IMR-90 (cell line): ENCODE measurements around the gene GABRP. TPM values are rescaled to one million over a fixed set of nuclear protein-coding genes. Genes with fewer than 3 reads are reported as not detected.

Experiments used
- ATAC-seq: fragments of 200-7000 bp; cut with Tn5 transposase; 2 replicates; pipeline ENCODE4 v1.9.1; 2020; ENCODE audit warnings: low read depth, mild to moderate bottlenecking, moderate library complexity
- BruUV-seq: library from RNA; stranded (reverse); fragments of 400-500 nt; replicated peaks from 2 replicates; lab custom pipeline; 2021; lab: Mats Ljungman, UMichigan
- CTCF ChIA-PET: fragments of 300-600 bp; formaldehyde crosslinking; extraction: SDS; loops from one replicate; lab custom pipeline; 2021; ENCODE audit warnings: antibody characterized with exemption; lab: Yijun Ruan, JAX
- POLR2A ChIA-PET: fragments of 300-600 bp; sonication (Branson Sonifier 250); formaldehyde crosslinking; loops from one replicate; lab custom pipeline; 2022; ENCODE audit warnings: antibody characterized with exemption; ENCODE audit not compliant: unreplicated experiment; lab: Charles Lee
- DNase-seq: peaks from one replicate; pipeline ENCODE4 v3.0.0; 2013
- H2AFZ ChIP-seq: replicated peaks from 2 replicates; pipeline ENCODE3; 2013; ENCODE audit warnings: low read length, mild to moderate bottlenecking; ENCODE audit not compliant: poor library complexity
- H2AK5ac ChIP-seq: 2 replicates; pipeline ENCODE4 v1.6.1; 2013; ENCODE audit warnings: low read depth, low read length, inconsistent platforms
- H2AK9ac ChIP-seq: replicated peaks from 2 replicates; pipeline ENCODE3; 2013; ENCODE audit warnings: mild to moderate bottlenecking, low read depth, low read length, moderate library complexity; ENCODE audit not compliant: poor library complexity
- H2BK120ac ChIP-seq: 2 replicates; pipeline ENCODE4 v1.6.1; 2013; ENCODE audit warnings: low read depth, low read length, inconsistent platforms
- H2BK15ac ChIP-seq: 3 replicates; pipeline ENCODE4 v1.6.1; 2013; ENCODE audit warnings: low read depth, low read length, inconsistent platforms
- H2BK20ac ChIP-seq: 2 replicates; pipeline ENCODE4 v1.6.1; 2013; ENCODE audit warnings: low read depth, mild to moderate bottlenecking, inconsistent platforms, low read length, moderate library complexity
- H2BK5ac ChIP-seq: 2 replicates; pipeline ENCODE4 v1.6.1; 2013; ENCODE audit warnings: mild to moderate bottlenecking, low read depth, low read length, inconsistent platforms; ENCODE audit not compliant: poor library complexity, severe bottlenecking
- H3K14ac ChIP-seq: replicated peaks from 2 replicates; pipeline ENCODE4 v1.6.1; 2013; ENCODE audit warnings: low read depth, low read length, inconsistent platforms
- H3K18ac ChIP-seq: 2 replicates; pipeline ENCODE4 v1.6.1; 2013; ENCODE audit warnings: low read depth, low read length, control low read depth
- H3K23ac ChIP-seq: 2 replicates; pipeline ENCODE4 v1.6.1; 2013; ENCODE audit warnings: low read depth, low read length, inconsistent platforms
- H3K27ac ChIP-seq: 2 replicates; pipeline ENCODE4 v1.5.1; 2013; ENCODE audit warnings: mild to moderate bottlenecking, control low read depth, low read length; ENCODE audit not compliant: insufficient read depth
- H3K27me3 ChIP-seq: 2 replicates; pipeline ENCODE4 v1.6.1; 2013; ENCODE audit warnings: low read length; ENCODE audit not compliant: control insufficient read depth, insufficient read depth
- H3K36me3 ChIP-seq: 2 replicates; pipeline ENCODE4 v1.6.1; 2013; ENCODE audit warnings: low read length, mixed read lengths; ENCODE audit not compliant: control insufficient read depth, insufficient read depth
- H3K4ac ChIP-seq: 2 replicates; pipeline ENCODE4 v1.6.1; 2013; ENCODE audit warnings: low read depth, low read length, inconsistent platforms
- H3K4me1 ChIP-seq: 2 replicates; pipeline ENCODE4 v1.6.1; 2013; ENCODE audit warnings: low read length, mixed read lengths; ENCODE audit not compliant: control insufficient read depth, insufficient read depth
- H3K4me2 ChIP-seq: 2 replicates; pipeline ENCODE4 v1.6.1; 2013; ENCODE audit warnings: low read depth, mild to moderate bottlenecking, control low read depth, low read length, moderate library complexity
- H3K4me3 ChIP-seq: 2 replicates; pipeline ENCODE4 v1.5.1; 2013; ENCODE audit warnings: low read depth, mild to moderate bottlenecking, control low read depth, low read length, moderate library complexity; ENCODE audit not compliant: insufficient read depth
- H3K56ac ChIP-seq: 2 replicates; pipeline ENCODE4 v1.6.1; 2013; ENCODE audit warnings: low read length, inconsistent platforms; ENCODE audit not compliant: insufficient read depth; ENCODE audit errors: extremely low read depth
- H3K79me1 ChIP-seq, 2 experiments: 2 replicates each; pipeline ENCODE4 v1.6.1; 2013; ENCODE audit warnings: low read length in 2 of 2, inconsistent platforms in 1 of 2, low read depth in 1 of 2
- H3K9ac ChIP-seq: 2 replicates; pipeline ENCODE4 v1.6.1; 2013; ENCODE audit warnings: low read depth, low read length, control low read depth
- H3K9me1 ChIP-seq: 2 replicates; pipeline ENCODE4 v1.6.1; 2013; ENCODE audit warnings: low read length, inconsistent platforms; ENCODE audit not compliant: insufficient read depth
- H3K9me3 ChIP-seq: 2 replicates; pipeline ENCODE4 v1.6.1; 2013; ENCODE audit warnings: low read length; ENCODE audit not compliant: control insufficient read depth, insufficient read depth
- H4K20me1 ChIP-seq: 2 replicates; pipeline ENCODE4 v1.6.1; 2013; ENCODE audit warnings: low read length, inconsistent platforms; ENCODE audit not compliant: insufficient read depth
- H4K5ac ChIP-seq: 2 replicates; pipeline ENCODE4 v1.6.1; 2013; ENCODE audit warnings: mild to moderate bottlenecking, low read depth, low read length, control low read depth
- H4K8ac ChIP-seq, 2 experiments: 2 replicates each; pipeline ENCODE4 v1.6.1; 2013; ENCODE audit warnings: low read depth in 2 of 2, low read length in 2 of 2, control low read depth in 1 of 2, inconsistent platforms in 1 of 2
- H4K91ac ChIP-seq: 2 replicates; pipeline ENCODE4 v1.6.1; 2013; ENCODE audit warnings: low read depth, low read length, inconsistent platforms; ENCODE audit not compliant: insufficient read depth
- BHLHE40 ChIP-seq: fragments of 150-350 bp; IDR thresholded peaks from 2 replicates; pipeline ENCODE4 v1.6.1; 2016; ENCODE audit warnings: mild to moderate bottlenecking, low read depth, low read length
- CEBPB ChIP-seq: IDR thresholded peaks from 2 replicates; pipeline ENCODE4 v1.6.1; 2012; ENCODE audit warnings: low read depth, low read length, improper control_type of control experiment
- CHD1 ChIP-seq: IDR thresholded peaks from 2 replicates; pipeline ENCODE4 v1.6.1; 2012; ENCODE audit warnings: low read depth, low read length, improper control_type of control experiment
- MAFK ChIP-seq: IDR thresholded peaks from 2 replicates; pipeline ENCODE4 v1.6.1; 2012; ENCODE audit warnings: low read depth, low read length, improper control_type of control experiment
- MAZ ChIP-seq: IDR thresholded peaks from 2 replicates; pipeline ENCODE4 v1.6.1; 2012; ENCODE audit warnings: low read depth, mild to moderate bottlenecking, low read length, improper control_type of control experiment, moderate library complexity, borderline replicate concordance
- RAD21 ChIP-seq: IDR thresholded peaks from 2 replicates; pipeline ENCODE4 v1.6.1; 2012; ENCODE audit warnings: low read length, improper control_type of control experiment
- WGBS, 2 experiments: methylation state at CpG; one replicate each; pipeline versions ENCODE4 v1.1.5 to v1.1.7; 2013; ENCODE audit warnings: missing lambda C conversion rate in 2 of 2; ENCODE audit not compliant: insufficient read length in 1 of 2; ENCODE audit errors: extremely low coverage in 2 of 2; 5-methylcytosine and 5-hydroxymethylcytosine counted together
- dilution Hi-C: fragments of 300-500 bp; cut with HindIII; formaldehyde crosslinking; loops from one replicate; pipeline ENCODE4 v1.14.3; 2018; ENCODE audit warnings: low sequenced_read_pairs; ENCODE audit not compliant: unreplicated experiment
- in situ Hi-C: fragments of 300-500 bp; cut with MboI; formaldehyde crosslinking; loops from 3 replicates; pipeline ENCODE4 v1.14.3; 2019; ENCODE audit warnings: low sequenced_read_pairs, inconsistent platforms, mixed read lengths
- intact Hi-C: fragments of 100-400 bp; cut with micrococcal nuclease; formaldehyde crosslinking; loops from 2 replicates; pipeline ENCODE4 v1.10.0; 2022
- polyA plus RNA-seq, 3 experiments: library from polyadenylated mRNA; depleted of rRNA; stranded (reverse); fragments of >200 nt; gene quantifications; 2 replicates each; pipeline ENCODE4 v1.2.3, GENCODE V29; 2012; ENCODE audit warnings: low replicate concordance in 1 of 3
- total RNA-seq: library from RNA; depleted of rRNA; stranded (reverse); fragments of >200 nt; gene quantifications from 2 replicates; pipeline ENCODE4 v1.2.3, GENCODE V29; 2012
- TF ChIP-seq, protein P1 (sequence below): conservative IDR thresholded peaks from 2 replicates; pipeline ENCODE4 v1.5.1; 2012; ENCODE audit warnings: mild to moderate bottlenecking, low read depth, low read length, improper control_type of control experiment
- TF ChIP-seq, protein P2 (sequence below): fragments of 150-350 bp; IDR thresholded peaks from 2 replicates; pipeline ENCODE4 v1.6.1; 2016; ENCODE audit warnings: low read depth, mild to moderate bottlenecking, low read length, moderate library complexity, borderline replicate concordance

GABRP gene
- total and polyA plus RNA-seq, 2 of the 4 experiments (the other 2 are of a cell fraction): not detected

DNA sequence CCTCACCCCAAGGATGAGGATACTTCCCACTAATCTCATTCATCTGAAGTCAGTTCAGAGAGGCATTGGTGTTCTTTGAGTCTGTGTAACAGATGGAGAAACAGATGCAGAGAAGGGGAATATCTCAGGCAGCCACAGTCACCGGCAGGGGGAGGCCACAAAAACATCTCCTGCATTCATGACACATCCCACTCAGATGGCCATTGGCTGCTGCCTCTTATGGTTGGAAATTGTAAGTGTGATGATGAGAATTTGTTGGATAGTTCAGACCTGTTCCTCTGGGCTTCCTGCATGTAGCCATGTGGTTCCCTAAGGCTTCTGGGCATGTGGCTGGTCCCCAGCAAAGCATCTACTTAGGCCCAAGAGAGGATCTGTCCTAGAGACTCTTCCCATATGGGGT is 45.9 kb upstream of the GABRP start:
- Histone ChIP-seq H3K56ac (no peak overlapping the region), H3K27me3 (peaks cover 2% of the 10 kb centered on the region; the same call in 1 of the 2 replicates), H3K14ac (no peak overlapping the region), H3K4me2 (no peak overlapping the region), H4K91ac (no peak overlapping the region), H2AFZ (no peak overlapping the region), H3K27ac (no peak overlapping the region), H2AK5ac (no peak overlapping the region), H2BK15ac (no peak overlapping the region), H3K9me3 (no peaks in the 10 kb centered on the region), H2BK5ac (no peak overlapping the region), H3K9me1 (no peaks in the 10 kb centered on the region), H3K4ac (no peak overlapping the region), H3K18ac (no peak overlapping the region), H4K5ac (no peak overlapping the region), H3K9ac (no peak overlapping the region), H3K79me1 (no peaks in the 10 kb centered on the region), H3K23ac (no peak overlapping the region), H2BK120ac (no peak overlapping the region), H4K8ac (no peak overlapping the region), H2BK20ac (no peak overlapping the region), H3K4me1 (no peaks in the 10 kb centered on the region), H2AK9ac (no peak overlapping the region), H3K36me3 (no peaks in the 10 kb centered on the region), H3K4me3 (no peak overlapping the region), H4K20me1 (no peaks in the 10 kb centered on the region)
- ATAC-seq (no peak), DNase-seq (no peak)
- dilution Hi-C loops (no loop called here), in situ Hi-C loops (no loop called here), intact Hi-C loops (no loop called here)
- CTCF ChIA-PET: no interaction called here
- no TSS peak for BruUV-seq
- POLR2A ChIA-PET: no interaction called here
- WGBS, 2 experiments: no CpG with 5 or more reads among the region's 1 CpG
- TF ChIP-seq MAFK (no peak), CHD1 (no peak), RAD21 (no peak), MAZ (no peak), BHLHE40 (no peak), CEBPB (no peak)
- TF ChIP-seq, protein P1, sequence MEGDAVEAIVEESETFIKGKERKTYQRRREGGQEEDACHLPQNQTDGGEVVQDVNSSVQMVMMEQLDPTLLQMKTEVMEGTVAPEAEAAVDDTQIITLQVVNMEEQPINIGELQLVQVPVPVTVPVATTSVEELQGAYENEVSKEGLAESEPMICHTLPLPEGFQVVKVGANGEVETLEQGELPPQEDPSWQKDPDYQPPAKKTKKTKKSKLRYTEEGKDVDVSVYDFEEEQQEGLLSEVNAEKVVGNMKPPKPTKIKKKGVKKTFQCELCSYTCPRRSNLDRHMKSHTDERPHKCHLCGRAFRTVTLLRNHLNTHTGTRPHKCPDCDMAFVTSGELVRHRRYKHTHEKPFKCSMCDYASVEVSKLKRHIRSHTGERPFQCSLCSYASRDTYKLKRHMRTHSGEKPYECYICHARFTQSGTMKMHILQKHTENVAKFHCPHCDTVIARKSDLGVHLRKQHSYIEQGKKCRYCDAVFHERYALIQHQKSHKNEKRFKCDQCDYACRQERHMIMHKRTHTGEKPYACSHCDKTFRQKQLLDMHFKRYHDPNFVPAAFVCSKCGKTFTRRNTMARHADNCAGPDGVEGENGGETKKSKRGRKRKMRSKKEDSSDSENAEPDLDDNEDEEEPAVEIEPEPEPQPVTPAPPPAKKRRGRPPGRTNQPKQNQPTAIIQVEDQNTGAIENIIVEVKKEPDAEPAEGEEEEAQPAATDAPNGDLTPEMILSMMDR: no peak
- TF ChIP-seq, protein P2, sequence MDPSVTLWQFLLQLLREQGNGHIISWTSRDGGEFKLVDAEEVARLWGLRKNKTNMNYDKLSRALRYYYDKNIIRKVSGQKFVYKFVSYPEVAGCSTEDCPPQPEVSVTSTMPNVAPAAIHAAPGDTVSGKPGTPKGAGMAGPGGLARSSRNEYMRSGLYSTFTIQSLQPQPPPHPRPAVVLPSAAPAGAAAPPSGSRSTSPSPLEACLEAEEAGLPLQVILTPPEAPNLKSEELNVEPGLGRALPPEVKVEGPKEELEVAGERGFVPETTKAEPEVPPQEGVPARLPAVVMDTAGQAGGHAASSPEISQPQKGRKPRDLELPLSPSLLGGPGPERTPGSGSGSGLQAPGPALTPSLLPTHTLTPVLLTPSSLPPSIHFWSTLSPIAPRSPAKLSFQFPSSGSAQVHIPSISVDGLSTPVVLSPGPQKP: no peak
